SK-N-SH (cell line): ENCODE measurements around the gene TMEM221. TPM values are rescaled to one million over a fixed set of nuclear protein-coding genes. Genes with fewer than 3 reads are reported as not detected.

ENCODE experiments used
- CTCF ChIA-PET: fragments of 300-600, 350-600 bp; formaldehyde crosslinking; extraction: SDS; loops from one replicate; lab custom pipeline; 2021; lab: Yijun Ruan, JAX
- POLR2A ChIA-PET: fragments of 350-600 bp; sonication (Branson Sonifier 250); formaldehyde crosslinking; extraction: SDS; loops from one replicate; lab custom pipeline; 2020; ENCODE audit warnings: antibody characterized with exemption, inconsistent platforms; lab: Yijun Ruan, JAX
- DNase-seq: peaks from one replicate; pipeline ENCODE4 v3.0.0; 2012
- H2AFZ ChIP-seq: fragments of 200-600 bp; sonication (generic); 2 replicates; pipeline ENCODE4 v1.8.1; 2016; ENCODE audit warnings: antibody characterized with exemption, mild to moderate bottlenecking, low read depth
- H3F3A ChIP-seq: fragments of 200-600 bp; sonication (generic); replicated peaks from 2 replicates; pipeline ENCODE3; 2016; ENCODE audit warnings: antibody characterized with exemption, mild to moderate bottlenecking; ENCODE audit not compliant: insufficient read depth
- H3K27ac ChIP-seq, 2 experiments: fragments of 200-500 bp in 1 of 2; fragments of 200-600 bp in 1 of 2; sonication (Bioruptor generic) in 1 of 2; sonication (generic), shearing (Covaris generic) in 1 of 2; 2 replicates each; pipeline versions ENCODE4 v1.5.1 to v1.6.1; 2014 to 2016; ENCODE audit warnings: low read depth in 2 of 2, inconsistent platforms in 1 of 2, low read length in 1 of 2, mild to moderate bottlenecking in 1 of 2, mixed read lengths in 1 of 2
- H3K27me3 ChIP-seq: fragments of 200-600 bp; sonication (generic), shearing (Covaris generic); 2 replicates; pipeline ENCODE4 v1.6.1; 2016; ENCODE audit warnings: mixed run types; ENCODE audit not compliant: insufficient read depth
- H3K36me3 ChIP-seq, 2 experiments: fragments of 200-500 bp in 1 of 2; fragments of 200-600 bp in 1 of 2; sonication (Bioruptor generic) in 1 of 2; sonication (generic) in 1 of 2; replicated peaks in 1 of 2; 2 replicates each; pipeline versions ENCODE3 to v1.5.1; 2014 to 2016; ENCODE audit warnings: low read length in 1 of 2, mild to moderate bottlenecking in 1 of 2; ENCODE audit not compliant: insufficient read depth in 2 of 2, control insufficient read depth in 1 of 2
- H3K4me1 ChIP-seq, 2 experiments: fragments of 200-500 bp in 1 of 2; fragments of 200-600 bp in 1 of 2; sonication (Bioruptor generic) in 1 of 2; sonication (generic), shearing (Covaris generic) in 1 of 2; 2 replicates each; pipeline versions ENCODE4 v1.5.1 to v1.6.1; 2014 to 2016; ENCODE audit warnings: low read depth in 1 of 2, low read length in 1 of 2, mixed run types in 1 of 2; ENCODE audit not compliant: insufficient read depth in 2 of 2, control insufficient read depth in 1 of 2
- H3K4me2 ChIP-seq: fragments of 200-600 bp; sonication (generic), shearing (Covaris generic); 2 replicates; pipeline ENCODE4 v1.6.1; 2017; ENCODE audit warnings: mixed run types
- H3K4me3 ChIP-seq, 2 experiments: fragments of 200-500 bp in 1 of 2; fragments of 200-600 bp in 1 of 2; sonication (Bioruptor generic) in 1 of 2; sonication (generic), shearing (Covaris generic) in 1 of 2; 2 replicates each; pipeline versions ENCODE4 v1.5.1 to v1.8.1; 2014 to 2016; ENCODE audit warnings: low read depth in 2 of 2, inconsistent platforms in 1 of 2, low read length in 1 of 2, mild to moderate bottlenecking in 1 of 2, mixed read lengths in 1 of 2, moderate library complexity in 1 of 2
- H3K79me2 ChIP-seq: fragments of 200-600 bp; sonication (generic); 2 replicates; pipeline ENCODE4 v1.8.1; 2017; ENCODE audit warnings: mild to moderate bottlenecking; ENCODE audit not compliant: insufficient read depth
- H3K9ac ChIP-seq: fragments of 200-600 bp; sonication (generic); 2 replicates; pipeline ENCODE4 v1.6.1; 2017; ENCODE audit warnings: mixed run types
- H3K9me2 ChIP-seq: fragments of 200-600 bp; sonication (generic); 2 replicates; pipeline ENCODE4 v1.6.1; 2017; ENCODE audit warnings: mixed run types
- H3K9me3 ChIP-seq: fragments of 200-600 bp; sonication (generic); 2 replicates; pipeline ENCODE4 v1.6.1; 2017; ENCODE audit warnings: mixed run types, mild to moderate bottlenecking, moderate library complexity
- H4K20me1 ChIP-seq: fragments of 200-600 bp; sonication (generic); 2 replicates; pipeline ENCODE4 v1.6.1; 2017; ENCODE audit warnings: mild to moderate bottlenecking, mixed run types; ENCODE audit not compliant: insufficient read depth
- CTCF ChIP-seq: fragments of 200-600 bp; sonication (generic); IDR thresholded peaks from 2 replicates; pipeline ENCODE4 v1.6.1; 2017; ENCODE audit warnings: antibody characterized with exemption, mild to moderate bottlenecking, moderate library complexity
- EP300 ChIP-seq, 2 experiments: IDR thresholded peaks; 2 replicates each; pipeline versions ENCODE4 v1.4.0 to v1.6.1; 2012; ENCODE audit warnings: borderline replicate concordance in 1 of 2, low read depth in 1 of 2, low read length in 1 of 2
- FOXJ3 ChIP-seq: sonication (generic); formaldehyde crosslinking; IDR thresholded peaks from 2 replicates; pipeline ENCODE4 v1.5.1; 2020; ENCODE audit warnings: mild to moderate bottlenecking, missing genetic modification reagents
- IRF3 ChIP-seq: fragments of 150-350 bp; IDR thresholded peaks from 2 replicates; pipeline ENCODE4 v1.6.1; 2016; ENCODE audit warnings: mild to moderate bottlenecking, low read depth, low read length
- MAX ChIP-seq: IDR thresholded peaks from 2 replicates; pipeline ENCODE4 v1.4.0; 2012; ENCODE audit warnings: low read depth
- MEF2A ChIP-seq: IDR thresholded peaks from 2 replicates; pipeline ENCODE4 v1.4.0; 2012; ENCODE audit warnings: low read depth, borderline replicate concordance
- PBX3 ChIP-seq: IDR thresholded peaks from 2 replicates; pipeline ENCODE4; 2012
- RAD21 ChIP-seq: IDR thresholded peaks from 2 replicates; pipeline ENCODE4 v1.6.1; 2012; ENCODE audit warnings: mild to moderate bottlenecking, low read length
- RCOR1 ChIP-seq: fragments of 150-350 bp; IDR thresholded peaks from 2 replicates; pipeline ENCODE4 v1.6.1; 2017; ENCODE audit warnings: antibody characterized with exemption, low read length
- TAF1 ChIP-seq: IDR thresholded peaks from 2 replicates; pipeline ENCODE4 v1.6.1; 2012; ENCODE audit warnings: low read depth, mild to moderate bottlenecking, low read length, moderate library complexity, borderline replicate concordance
- TEAD4 ChIP-seq: IDR thresholded peaks from 2 replicates; pipeline ENCODE4 v1.4.0; 2012; ENCODE audit warnings: mild to moderate bottlenecking, borderline replicate concordance; ENCODE audit not compliant: insufficient read depth
- USF1 ChIP-seq: IDR thresholded peaks from 2 replicates; pipeline ENCODE4 v1.4.0; 2012; ENCODE audit warnings: low read depth, borderline replicate concordance
- USF2 ChIP-seq: fragments of 150-350 bp; IDR thresholded peaks from 2 replicates; pipeline ENCODE4 v1.6.1; 2017; ENCODE audit warnings: antibody characterized with exemption, low read length, low read depth, borderline replicate concordance
- ZBTB33 ChIP-seq: IDR thresholded peaks from 2 replicates; pipeline ENCODE4 v1.4.0; 2012; ENCODE audit warnings: low read depth, borderline replicate concordance
- WGBS: methylation state at CpG from one replicate; pipeline ENCODE4 v1.1.6; 2017; ENCODE audit warnings: low lambda C conversion rate; 5-methylcytosine and 5-hydroxymethylcytosine counted together
- polyA plus RNA-seq, 3 experiments: library from polyadenylated mRNA; depleted of rRNA; stranded (reverse); fragments of >200 nt; gene quantifications; 2 replicates each; pipeline ENCODE4 v1.2.3, GENCODE V29; 2012

TMEM221 gene
- polyA plus RNA-seq, 1 of the 3 experiments (the other 2 are of a cell fraction), result 0.62 TPM

GRCh38 chr19:17451820-17452219 is 3.4 kb upstream of the TMEM221 start (continued):
- no peak for TF ChIP-seq PBX3

- H3K79me2 ChIP-seq, result no peaks in the 10 kb centered on the region
- TF ChIP-seq FOXJ3, result no peak
- TF ChIP-seq USF1, result no peak
- TF ChIP-seq EP300 (IDR thresholded peaks at IDR 0.05; ENCODE audit: borderline replicate concordance in 1 of 2, low read depth in 1 of 2, low read length in 1 of 2), result no peak
- TF ChIP-seq TEAD4, result no peak
- no peak for TF ChIP-seq USF2
- no peak for TF ChIP-seq IRF3
- no peak for TF ChIP-seq MEF2A
- no peak for TF ChIP-seq TAF1
- no peak for TF ChIP-seq MAX
- TF ChIP-seq CTCF, result no peak
- TF ChIP-seq RCOR1, result no peak
- TF ChIP-seq RAD21, result no peak
- TF ChIP-seq ZBTB33, result no peak
- no peak overlapping the region for H3K4me2 ChIP-seq
- H3K9me2 ChIP-seq, result no peaks in the 10 kb centered on the region
- no peak overlapping the region for H3K4me3 ChIP-seq
- H3K9me3 ChIP-seq, result no peaks in the 10 kb centered on the region
- H3K27me3 ChIP-seq, result peaks cover 14% of the 10 kb centered on the region
- H3K9ac ChIP-seq, result no peak overlapping the region
- DNase-seq, result no peak
- no peaks in the 10 kb centered on the region for H3K36me3 ChIP-seq
- H3F3A ChIP-seq, result no peaks in the 10 kb centered on the region
- H3K27ac ChIP-seq, result no peak overlapping the region
- POLR2A ChIA-PET, result no interaction called here
- CTCF ChIA-PET, result interaction anchor here (1.2 to 3.1 kb wide), 3 partner anchors 15 to 31 kb away, joined by 3 to 16 read pairs (median 4); partner anchors contain the start of gene MVB12A
- H2AFZ ChIP-seq, result no peak overlapping the region
- WGBS, result 39% methylated on average over 8 of the region's 8 CpGs
- no peaks in the 10 kb centered on the region for H4K20me1 ChIP-seq
- no peaks in the 10 kb centered on the region; a peak in 1 of 4 replicates for H3K4me1 ChIP-seq
Measured at GRCh38 chr19:17450264-17451075, 2.0 kb upstream of the TMEM221 start.
